ENCODE data around the gene VEPH1.

Gene VEPH1

DNA sequence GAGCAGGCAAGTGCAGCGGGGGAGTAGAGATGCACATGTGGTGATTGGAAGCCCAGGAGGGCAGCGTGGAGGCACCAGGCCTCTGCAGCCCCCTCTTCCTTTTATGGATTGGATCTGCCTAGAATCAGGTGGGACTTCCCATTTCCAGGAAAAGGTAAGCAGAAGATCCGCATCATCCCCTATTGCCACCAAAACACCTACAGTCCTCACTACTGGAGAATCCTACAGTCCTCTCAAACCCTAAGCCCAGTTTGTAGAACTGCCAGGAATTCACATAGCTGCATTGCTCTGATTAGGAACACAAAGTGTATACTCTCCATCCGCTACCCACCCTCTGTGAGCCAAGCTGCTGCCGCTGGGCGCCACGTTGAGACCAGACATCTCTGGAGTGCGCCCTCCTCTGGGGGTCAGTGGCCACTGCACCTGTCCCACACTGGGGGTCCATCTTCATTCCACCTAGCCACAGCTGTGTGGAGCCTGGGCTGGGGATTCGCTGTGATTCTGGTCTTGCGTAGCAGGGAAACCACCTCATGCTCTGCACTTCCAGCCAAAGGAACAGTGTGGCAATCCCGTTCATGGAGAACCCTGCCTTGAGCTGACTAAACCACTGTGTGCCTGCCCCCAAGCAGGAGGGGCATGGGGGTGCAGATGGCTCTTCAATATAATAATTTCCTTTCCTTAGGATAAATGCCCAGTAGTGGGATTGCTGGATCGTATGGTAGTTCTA is 155.5 kb downstream of the VEPH1 start:
- Histone ChIP-seq H3K4me3 (ENCODE audit: control insufficient read depth in 1 of 7, extremely low read depth in 1 of 7, insufficient read depth in 4 of 7, low read depth in 2 of 7, low read length in 6 of 7) (no peak overlapping the region), H3K4me1 (ENCODE audit: control extremely low read depth in 1 of 4, control insufficient read depth in 4 of 4, insufficient read depth in 4 of 4, low read length in 3 of 4) (no peaks in the 10 kb centered on the region), H3K36me3 (ENCODE audit: control insufficient read depth in 4 of 4, insufficient read depth in 4 of 4, low read length in 3 of 4) (no peaks in the 10 kb centered on the region), H3K9me3 (ENCODE audit: control extremely low read depth in 1 of 5, control insufficient read depth in 4 of 5, insufficient read depth in 2 of 5, low read depth in 1 of 5, low read length in 4 of 5) (peaks cover 0 to 3% (median 0%) of the 10 kb centered on the region in 5 experiments), H3K27ac (ENCODE audit: insufficient read depth in 1 of 2, low read depth in 1 of 2, low read length in 2 of 2, poor library complexity in 1 of 2, severe bottlenecking in 2 of 2) (no peak overlapping the region), H3K27me3 (replicated peaks in 2 of 5; ENCODE audit: control insufficient read depth in 4 of 5, insufficient read depth in 5 of 5, low read length in 4 of 5) (no peaks in the 10 kb centered on the region)
- WGBS (ENCODE audit: insufficient coverage), result 97% methylated on average over 10 of the region's 12 CpGs
- ChIA-PET CTCF (no interaction called here), POLR2A (no interaction called here)
- no peak for DNase-seq

DNA sequence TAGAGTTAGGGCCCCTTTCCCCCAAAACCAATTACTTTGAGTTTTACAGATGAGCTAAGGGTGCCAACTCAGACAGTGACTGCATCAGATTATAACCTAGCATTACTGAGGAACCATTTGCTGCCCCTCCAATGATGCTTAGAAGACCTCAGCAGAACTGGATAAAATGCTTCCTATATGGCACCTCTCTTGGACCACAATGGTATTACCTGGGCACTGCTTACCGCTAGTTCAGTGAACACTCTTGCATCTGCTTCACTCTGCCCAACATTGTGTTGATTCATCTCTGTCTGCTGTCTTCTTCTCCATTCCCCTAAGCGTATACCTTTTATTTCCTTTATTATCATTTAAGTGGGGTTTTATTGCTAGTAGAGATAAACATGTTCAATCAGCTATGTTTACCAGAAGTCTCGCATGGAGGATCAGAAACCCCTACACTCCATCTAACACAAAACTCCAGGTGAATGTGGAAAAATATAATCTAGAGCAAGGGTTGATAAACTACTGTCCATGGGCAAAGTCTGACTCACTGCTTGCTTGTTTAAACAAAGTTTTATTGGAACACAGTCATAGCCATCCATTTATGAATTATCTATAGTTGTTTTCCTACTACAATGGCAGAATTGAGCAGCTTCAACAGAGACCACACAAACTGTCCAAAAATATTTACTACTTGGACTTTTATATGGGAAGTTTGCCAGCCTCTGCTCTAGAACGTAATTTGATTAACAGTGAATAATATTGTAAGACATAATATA is 166.8 kb downstream of the VEPH1 start:
- Histone ChIP-seq H3K4me3 (ENCODE audit: control insufficient read depth in 1 of 7, extremely low read depth in 1 of 7, insufficient read depth in 4 of 7, low read depth in 2 of 7, low read length in 6 of 7) (no peak overlapping the region), H3K4me1 (ENCODE audit: control extremely low read depth in 1 of 4, control insufficient read depth in 4 of 4, insufficient read depth in 4 of 4, low read length in 3 of 4) (no peaks in the 10 kb centered on the region), H3K36me3 (ENCODE audit: control insufficient read depth in 4 of 4, insufficient read depth in 4 of 4, low read length in 3 of 4) (no peaks in the 10 kb centered on the region), H3K27me3 (replicated peaks in 2 of 5; ENCODE audit: control insufficient read depth in 4 of 5, insufficient read depth in 5 of 5, low read length in 4 of 5) (no peaks in the 10 kb centered on the region), H3K27ac (ENCODE audit: insufficient read depth in 1 of 2, low read depth in 1 of 2, low read length in 2 of 2, poor library complexity in 1 of 2, severe bottlenecking in 2 of 2) (no peak overlapping the region), H3K9me3 (ENCODE audit: control extremely low read depth in 1 of 5, control insufficient read depth in 4 of 5, insufficient read depth in 2 of 5, low read depth in 1 of 5, low read length in 4 of 5) (peaks cover 0 to 3% (median 0%) of the 10 kb centered on the region in 5 experiments)
- CTCF ChIA-PET, result interaction anchor here (1.2 kb wide), 1 partner anchor 38 kb away, joined by 4 read pairs; no protein-coding TSS in a partner anchor
- DNase-seq, result no peak
- 100% methylated on average over 1 of the region's 4 CpGs for WGBS (ENCODE audit: insufficient coverage)
- POLR2A ChIA-PET, result no interaction called here

DNA sequence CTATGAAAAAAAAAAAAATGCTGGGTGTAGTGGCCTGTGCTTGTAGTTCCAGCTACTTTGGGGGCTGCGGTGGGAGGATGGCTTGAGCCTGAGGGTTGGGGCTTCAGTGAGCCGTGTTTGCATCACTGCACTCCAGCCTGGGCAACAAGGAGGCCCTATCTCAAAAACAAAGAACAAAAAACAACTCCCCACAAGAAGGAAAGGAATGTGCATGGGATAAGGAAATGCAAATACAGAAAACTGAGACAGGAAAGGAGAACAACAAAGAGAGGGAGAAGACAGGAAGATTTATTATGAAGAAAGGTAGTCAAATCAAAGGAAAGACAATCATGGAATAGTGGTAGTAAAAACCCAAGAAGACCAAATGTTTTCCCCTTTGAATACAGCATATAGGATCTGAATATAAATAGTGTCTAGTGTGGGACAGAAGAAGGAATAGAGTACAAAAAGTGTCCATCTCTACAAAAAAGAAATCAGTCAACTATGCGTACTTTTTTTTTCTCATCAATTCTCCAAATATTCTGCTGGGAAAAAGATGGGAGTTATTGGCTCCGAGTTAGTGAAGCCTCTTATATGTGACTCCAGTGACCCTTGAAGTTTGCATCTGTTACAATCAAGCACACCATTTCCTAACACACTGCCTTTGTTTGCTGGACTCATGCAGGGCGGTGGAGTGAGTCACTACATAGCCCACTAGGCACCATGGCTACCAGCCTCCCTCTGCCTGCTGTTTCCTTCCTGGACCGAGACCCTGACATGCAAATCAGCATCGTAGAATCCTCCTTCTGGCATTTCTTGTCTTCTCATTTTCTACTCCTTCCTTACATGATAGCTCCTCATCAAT is 167.8 kb downstream of the VEPH1 start:
- H3K36me3 ChIP-seq (ENCODE audit: control insufficient read depth in 4 of 4, insufficient read depth in 4 of 4, low read length in 3 of 4), result no peaks in the 10 kb centered on the region
- DNase-seq, result no peak
- no peaks in the 10 kb centered on the region for H3K27me3 ChIP-seq (replicated peaks in 2 of 5; ENCODE audit: control insufficient read depth in 4 of 5, insufficient read depth in 5 of 5, low read length in 4 of 5)
- H3K27ac ChIP-seq (ENCODE audit: insufficient read depth in 1 of 2, low read depth in 1 of 2, low read length in 2 of 2, poor library complexity in 1 of 2, severe bottlenecking in 2 of 2), result no peak overlapping the region
- ChIA-PET CTCF (interaction anchor here (1.2 kb wide), 1 partner anchor 39 kb away, joined by 4 read pairs; no protein-coding TSS in a partner anchor), POLR2A (no interaction called here)
- WGBS (ENCODE audit: insufficient coverage), result 100% methylated on average over 4 of the region's 7 CpGs
- peaks cover 0 to 3% (median 0%) of the 10 kb centered on the region in 5 experiments for H3K9me3 ChIP-seq (ENCODE audit: control extremely low read depth in 1 of 5, control insufficient read depth in 4 of 5, insufficient read depth in 2 of 5, low read depth in 1 of 5, low read length in 4 of 5)
- no peak overlapping the region for H3K4me3 ChIP-seq (ENCODE audit: control insufficient read depth in 1 of 7, extremely low read depth in 1 of 7, insufficient read depth in 4 of 7, low read depth in 2 of 7, low read length in 6 of 7)
- H3K4me1 ChIP-seq (ENCODE audit: control extremely low read depth in 1 of 4, control insufficient read depth in 4 of 4, insufficient read depth in 4 of 4, low read length in 3 of 4), result no peaks in the 10 kb centered on the region

DNA sequence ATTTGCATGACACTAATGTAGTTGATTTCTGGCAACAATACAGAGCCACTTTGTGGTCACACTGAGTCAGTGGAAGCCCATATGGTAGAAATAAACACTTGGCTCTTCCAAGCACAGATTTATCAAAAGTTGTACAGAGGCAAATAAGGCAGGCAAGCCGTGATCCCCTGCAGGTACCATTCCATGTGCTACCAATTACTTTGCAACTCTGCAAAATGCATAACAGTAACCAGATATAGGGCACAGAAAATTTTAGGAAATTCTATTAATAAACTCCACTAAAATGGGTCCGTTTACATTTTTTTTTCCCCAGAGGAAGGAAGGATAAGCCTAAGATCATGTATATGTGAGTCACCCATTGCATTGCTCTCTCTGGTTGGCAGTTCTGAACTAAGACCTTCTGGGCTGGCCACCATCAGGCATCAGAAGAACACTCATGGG is 169.6 kb downstream of the VEPH1 start:
- WGBS (ENCODE audit: insufficient coverage), result 0% methylated on average over 1 of the region's 2 CpGs
- ChIA-PET POLR2A (no interaction called here), CTCF (no interaction called here)
- Histone ChIP-seq H3K9me3 (ENCODE audit: control extremely low read depth in 1 of 5, control insufficient read depth in 4 of 5, insufficient read depth in 2 of 5, low read depth in 1 of 5, low read length in 4 of 5) (no peaks in the 10 kb centered on the region), H3K27ac (ENCODE audit: insufficient read depth in 1 of 2, low read depth in 1 of 2, low read length in 2 of 2, poor library complexity in 1 of 2, severe bottlenecking in 2 of 2) (no peak overlapping the region), H3K36me3 (ENCODE audit: control insufficient read depth in 4 of 4, insufficient read depth in 4 of 4, low read length in 3 of 4) (no peaks in the 10 kb centered on the region), H3K27me3 (replicated peaks in 2 of 5; ENCODE audit: control insufficient read depth in 4 of 5, insufficient read depth in 5 of 5, low read length in 4 of 5) (no peaks in the 10 kb centered on the region), H3K4me1 (ENCODE audit: control extremely low read depth in 1 of 4, control insufficient read depth in 4 of 4, insufficient read depth in 4 of 4, low read length in 3 of 4) (no peaks in the 10 kb centered on the region), H3K4me3 (ENCODE audit: control insufficient read depth in 1 of 7, extremely low read depth in 1 of 7, insufficient read depth in 4 of 7, low read depth in 2 of 7, low read length in 6 of 7) (no peak overlapping the region)
- DNase-seq, result no peak

DNA sequence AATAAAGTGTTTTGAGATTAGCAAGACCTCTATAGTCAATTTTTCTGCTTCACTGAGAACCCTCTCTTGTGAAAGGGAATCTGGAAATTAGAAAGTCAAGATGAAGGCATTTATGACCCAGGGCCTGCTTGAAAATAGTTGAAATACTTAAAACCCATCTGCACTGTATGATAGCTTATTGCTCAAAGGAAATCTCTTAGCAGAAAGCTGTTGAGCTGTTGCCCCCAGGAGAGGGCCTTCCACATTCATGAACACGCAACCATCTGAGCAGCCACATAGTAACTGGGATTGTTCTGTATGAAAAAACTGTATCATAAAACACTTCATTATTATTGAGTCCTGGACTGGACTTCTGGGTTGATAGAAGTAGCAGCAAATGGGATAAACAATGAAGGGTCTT is 173.0 kb downstream of the VEPH1 start:
- no CpG with 5 or more reads among the region's 1 CpG for WGBS (ENCODE audit: insufficient coverage)
- no peak overlapping the region for H3K4me3 ChIP-seq (ENCODE audit: control insufficient read depth in 1 of 7, extremely low read depth in 1 of 7, insufficient read depth in 4 of 7, low read depth in 2 of 7, low read length in 6 of 7)
- ChIA-PET POLR2A (no interaction called here), CTCF (no interaction called here)
- H3K9me3 ChIP-seq (ENCODE audit: control extremely low read depth in 1 of 5, control insufficient read depth in 4 of 5, insufficient read depth in 2 of 5, low read depth in 1 of 5, low read length in 4 of 5), result no peaks in the 10 kb centered on the region
- no peaks in the 10 kb centered on the region for H3K36me3 ChIP-seq (ENCODE audit: control insufficient read depth in 4 of 4, insufficient read depth in 4 of 4, low read length in 3 of 4)
- H3K27me3 ChIP-seq (replicated peaks in 2 of 5; ENCODE audit: control insufficient read depth in 4 of 5, insufficient read depth in 5 of 5, low read length in 4 of 5), result no peaks in the 10 kb centered on the region
- H3K27ac ChIP-seq (ENCODE audit: insufficient read depth in 1 of 2, low read depth in 1 of 2, low read length in 2 of 2, poor library complexity in 1 of 2, severe bottlenecking in 2 of 2), result no peak overlapping the region
- no peak for DNase-seq
- H3K4me1 ChIP-seq (ENCODE audit: control extremely low read depth in 1 of 4, control insufficient read depth in 4 of 4, insufficient read depth in 4 of 4, low read length in 3 of 4), result no peaks in the 10 kb centered on the region

DNA sequence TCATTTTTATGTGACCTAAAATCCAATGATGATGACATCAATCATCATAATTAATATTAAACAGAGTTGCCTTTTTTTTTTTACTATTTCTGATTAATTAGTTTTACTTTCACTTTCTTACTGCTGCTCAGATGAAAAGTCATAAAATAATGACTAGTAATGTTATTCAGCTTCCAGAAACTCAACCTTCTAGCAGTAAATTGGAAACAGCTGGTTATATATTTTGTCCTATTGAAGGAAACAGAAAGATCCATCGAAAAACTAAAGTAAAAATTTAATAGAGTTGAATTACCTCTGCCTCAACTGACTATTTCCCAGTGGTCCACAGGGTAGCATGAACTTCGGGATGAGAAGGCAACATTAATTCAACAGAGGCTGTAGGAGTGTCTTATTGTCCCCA is 173.7 kb downstream of the VEPH1 start:
- H3K4me3 ChIP-seq (ENCODE audit: control insufficient read depth in 1 of 7, extremely low read depth in 1 of 7, insufficient read depth in 4 of 7, low read depth in 2 of 7, low read length in 6 of 7), result no peak overlapping the region
- 100% methylated on average over 1 of the region's 2 CpGs for WGBS (ENCODE audit: insufficient coverage)
- CTCF ChIA-PET, result no interaction called here
- H3K27ac ChIP-seq (ENCODE audit: insufficient read depth in 1 of 2, low read depth in 1 of 2, low read length in 2 of 2, poor library complexity in 1 of 2, severe bottlenecking in 2 of 2), result no peak overlapping the region
- no peaks in the 10 kb centered on the region for H3K27me3 ChIP-seq (replicated peaks in 2 of 5; ENCODE audit: control insufficient read depth in 4 of 5, insufficient read depth in 5 of 5, low read length in 4 of 5)
- H3K36me3 ChIP-seq (ENCODE audit: control insufficient read depth in 4 of 4, insufficient read depth in 4 of 4, low read length in 3 of 4), result no peaks in the 10 kb centered on the region
- no peaks in the 10 kb centered on the region for H3K9me3 ChIP-seq (ENCODE audit: control extremely low read depth in 1 of 5, control insufficient read depth in 4 of 5, insufficient read depth in 2 of 5, low read depth in 1 of 5, low read length in 4 of 5)
- POLR2A ChIA-PET, result no interaction called here
- DNase-seq, result peak in 1 of 3 donors; percentile 9
- no peaks in the 10 kb centered on the region for H3K4me1 ChIP-seq (ENCODE audit: control extremely low read depth in 1 of 4, control insufficient read depth in 4 of 4, insufficient read depth in 4 of 4, low read length in 3 of 4)
